ENCODE measurements around the gene FAAH2.

FAAH2 gene

GRCh38 chrX:57286507-57287251, at the start of gene FAAH2:
TSS of gene FAAH2 (plus strand) at chrX:57286706. CDS start at chrX:57286826, 120 bp downstream.
- DNase-seq (ENCODE audit: low read depth, low spot score), result peak; percentile 54
- peaks cover 2% of the 10 kb centered on the region for H3K4me1 ChIP-seq (ENCODE audit: insufficient read depth, insufficient read length)

DNA sequence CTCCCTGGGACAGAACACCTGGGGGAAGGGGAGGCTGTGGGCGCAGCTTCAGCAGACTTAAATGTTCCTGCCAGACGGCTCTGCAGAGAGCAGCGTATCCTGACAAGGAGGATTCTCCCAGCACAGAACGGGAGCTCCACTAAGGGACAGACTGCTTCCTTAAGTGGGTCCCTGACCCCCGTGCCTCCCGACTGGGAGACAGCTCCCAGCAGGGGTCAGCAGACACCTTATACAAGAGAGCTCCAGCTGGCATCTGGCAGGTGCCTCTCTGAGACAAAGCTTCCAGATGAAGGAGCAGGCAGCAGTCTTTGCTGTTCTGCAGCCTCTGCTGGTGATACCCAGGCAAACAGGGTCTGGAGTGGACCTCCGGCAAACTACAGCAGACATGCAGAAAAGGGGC, 44.5 kb upstream of the FAAH2 start:
- Histone ChIP-seq H3K9me3 (ENCODE audit: insufficient read depth, low read length) (peaks cover 4% of the 10 kb centered on the region; the same call in 1 of the 2 replicates), H3K4me3 (ENCODE audit: insufficient read length, low read depth) (no peak overlapping the region), H3K9ac (ENCODE audit: insufficient read length, low read depth) (no peak overlapping the region), H3K27me3 (ENCODE audit: insufficient read depth, insufficient read length) (no peaks in the 10 kb centered on the region), H3K4me1 (ENCODE audit: insufficient read depth, insufficient read length) (no peaks in the 10 kb centered on the region), H3K36me3 (ENCODE audit: insufficient read depth, insufficient read length, low read length) (no peaks in the 10 kb centered on the region)
- no peak for DNase-seq (ENCODE audit: low read depth, low spot score)
- TF ChIP-seq YY1 (IDR thresholded peaks at IDR 0.05; ENCODE audit: insufficient read depth, insufficient read length), result no peak
- no peak for TF ChIP-seq ZNF274 (IDR thresholded peaks at IDR 0.05; ENCODE audit: low read depth, low read length)
- TF ChIP-seq SUZ12 (IDR thresholded peaks at IDR 0.05; ENCODE audit: extremely low read depth, insufficient read depth, insufficient read length), result no peak

More at GRCh38 chrX:57286507-57287251, at the start of gene FAAH2:
- no peaks in the 10 kb centered on the region for H3K36me3 ChIP-seq (ENCODE audit: insufficient read depth, insufficient read length, low read length)
- TF ChIP-seq YY1 (IDR thresholded peaks at IDR 0.05; ENCODE audit: insufficient read depth, insufficient read length) (no peak), SUZ12 (IDR thresholded peaks at IDR 0.05; ENCODE audit: extremely low read depth, insufficient read depth, insufficient read length) (no peak), ZNF274 (IDR thresholded peaks at IDR 0.05; ENCODE audit: low read depth, low read length) (no peak)
- no peaks in the 10 kb centered on the region for H3K9me3 ChIP-seq (ENCODE audit: insufficient read depth, low read length)
- peak within 1 kb of the TSS; percentile 68 for H3K9ac ChIP-seq (ENCODE audit: insufficient read length, low read depth)
- no peaks in the 10 kb centered on the region for H3K27me3 ChIP-seq (ENCODE audit: insufficient read depth, insufficient read length)
- H3K4me3 ChIP-seq (ENCODE audit: insufficient read length, low read depth), result peak within 1 kb of the TSS; percentile 60

- TF ChIP-seq SUZ12 (IDR thresholded peaks at IDR 0.05; ENCODE audit: extremely low read depth, insufficient read depth, insufficient read length) (no peak), YY1 (IDR thresholded peaks at IDR 0.05; ENCODE audit: insufficient read depth, insufficient read length) (no peak), ZNF274 (IDR thresholded peaks at IDR 0.05; ENCODE audit: low read depth, low read length) (no peak)
- no peak for DNase-seq (ENCODE audit: low read depth, low spot score)
- Histone ChIP-seq H3K4me1 (ENCODE audit: insufficient read depth, insufficient read length) (no peaks in the 10 kb centered on the region), H3K4me3 (ENCODE audit: insufficient read length, low read depth) (no peak overlapping the region), H3K36me3 (ENCODE audit: insufficient read depth, insufficient read length, low read length) (no peaks in the 10 kb centered on the region), H3K27me3 (ENCODE audit: insufficient read depth, insufficient read length) (no peaks in the 10 kb centered on the region), H3K9me3 (ENCODE audit: insufficient read depth, low read length) (no peaks in the 10 kb centered on the region), H3K9ac (ENCODE audit: insufficient read length, low read depth) (no peak overlapping the region)
These were observed 34.5 kb upstream of the FAAH2 start for GRCh38 chrX:57251965-57252364.

DNA sequence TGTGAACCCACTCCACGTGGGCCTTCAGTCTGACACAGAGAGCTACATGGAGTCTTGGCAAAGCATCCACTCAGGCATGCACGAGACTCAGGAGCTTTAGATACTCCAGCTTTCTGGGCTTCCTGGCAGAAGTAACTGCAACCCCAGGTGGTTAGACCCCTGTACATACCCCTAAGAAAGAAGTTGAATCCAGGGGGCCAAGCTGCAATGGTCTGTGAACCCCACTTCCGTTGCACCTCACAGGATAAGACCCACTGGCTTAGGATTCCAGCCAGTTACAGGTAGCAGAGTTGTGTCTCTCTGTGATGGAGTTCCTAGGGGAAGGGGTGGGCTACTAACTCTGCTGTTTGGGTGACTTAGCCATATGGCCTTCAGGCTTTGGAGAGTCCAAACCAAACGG, 21.4 kb upstream of the FAAH2 start:
- DNase-seq (ENCODE audit: low read depth, low spot score), result no peak
- TF ChIP-seq SUZ12 (IDR thresholded peaks at IDR 0.05; ENCODE audit: extremely low read depth, insufficient read depth, insufficient read length) (no peak), YY1 (IDR thresholded peaks at IDR 0.05; ENCODE audit: insufficient read depth, insufficient read length) (no peak), ZNF274 (IDR thresholded peaks at IDR 0.05; ENCODE audit: low read depth, low read length) (no peak)
- Histone ChIP-seq H3K4me1 (ENCODE audit: insufficient read depth, insufficient read length) (no peaks in the 10 kb centered on the region), H3K27me3 (ENCODE audit: insufficient read depth, insufficient read length) (no peaks in the 10 kb centered on the region), H3K9ac (ENCODE audit: insufficient read length, low read depth) (no peak overlapping the region), H3K36me3 (ENCODE audit: insufficient read depth, insufficient read length, low read length) (no peaks in the 10 kb centered on the region), H3K9me3 (ENCODE audit: insufficient read depth, low read length) (no peaks in the 10 kb centered on the region), H3K4me3 (ENCODE audit: insufficient read length, low read depth) (no peak overlapping the region)

DNA sequence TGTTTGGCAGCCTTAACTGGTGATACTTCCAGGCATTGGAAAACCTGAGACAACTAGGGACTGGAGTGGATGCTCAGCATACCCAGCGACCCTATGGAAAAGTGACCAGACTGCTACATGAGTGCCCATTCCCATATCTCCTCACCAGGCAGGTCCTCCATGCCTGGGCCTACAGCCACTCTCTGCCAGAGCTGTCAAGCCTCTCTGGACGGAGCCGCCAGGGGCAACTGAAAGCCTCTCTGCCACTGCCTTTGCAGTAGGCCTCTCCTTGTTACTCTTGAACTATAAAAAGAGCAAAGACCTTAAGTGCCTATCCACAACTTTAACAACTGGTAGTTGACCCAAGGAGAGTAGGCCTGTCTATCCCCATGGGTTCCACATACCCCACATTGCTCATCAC, 20.2 kb upstream of the FAAH2 start:
- Histone ChIP-seq H3K36me3 (ENCODE audit: insufficient read depth, insufficient read length, low read length) (no peaks in the 10 kb centered on the region), H3K4me1 (ENCODE audit: insufficient read depth, insufficient read length) (no peaks in the 10 kb centered on the region), H3K27me3 (ENCODE audit: insufficient read depth, insufficient read length) (no peaks in the 10 kb centered on the region), H3K9ac (ENCODE audit: insufficient read length, low read depth) (no peak overlapping the region), H3K4me3 (ENCODE audit: insufficient read length, low read depth) (no peak overlapping the region), H3K9me3 (ENCODE audit: insufficient read depth, low read length) (peaks cover 3% of the 10 kb centered on the region; the same call in 1 of the 2 replicates)
- DNase-seq (ENCODE audit: low read depth, low spot score), result no peak
- no peak for TF ChIP-seq YY1 (IDR thresholded peaks at IDR 0.05; ENCODE audit: insufficient read depth, insufficient read length)
- TF ChIP-seq ZNF274 (IDR thresholded peaks at IDR 0.05; ENCODE audit: low read depth, low read length), result no peak
- TF ChIP-seq SUZ12 (IDR thresholded peaks at IDR 0.05; ENCODE audit: extremely low read depth, insufficient read depth, insufficient read length), result no peak

DNA sequence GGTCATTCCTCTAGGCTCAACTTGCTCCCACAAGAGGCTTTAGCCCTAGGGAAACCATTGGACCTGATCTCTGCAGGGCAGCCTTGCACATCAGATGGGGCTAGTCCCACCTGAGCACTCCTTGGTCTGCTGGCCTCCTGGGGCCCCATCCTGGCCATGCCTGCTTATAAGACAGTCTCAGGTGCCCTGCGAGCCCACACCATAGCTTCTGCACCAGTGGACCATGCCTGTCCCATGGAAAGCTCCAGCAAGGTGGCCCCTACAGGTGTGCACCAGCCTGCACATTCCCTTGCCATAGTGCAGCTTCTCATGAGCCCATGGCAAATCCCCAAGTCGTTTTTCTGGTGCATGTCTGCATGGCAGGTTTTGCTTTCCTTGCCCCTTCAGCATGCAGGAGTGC, 19.6 kb upstream of the FAAH2 start:
- TF ChIP-seq ZNF274 (IDR thresholded peaks at IDR 0.05; ENCODE audit: low read depth, low read length) (no peak), YY1 (IDR thresholded peaks at IDR 0.05; ENCODE audit: insufficient read depth, insufficient read length) (no peak), SUZ12 (IDR thresholded peaks at IDR 0.05; ENCODE audit: extremely low read depth, insufficient read depth, insufficient read length) (no peak)
- H3K36me3 ChIP-seq (ENCODE audit: insufficient read depth, insufficient read length, low read length), result no peaks in the 10 kb centered on the region
- no peaks in the 10 kb centered on the region for H3K4me1 ChIP-seq (ENCODE audit: insufficient read depth, insufficient read length)
- H3K9me3 ChIP-seq (ENCODE audit: insufficient read depth, low read length), result peaks cover 4% of the 10 kb centered on the region; the same call in 1 of the 2 replicates
- H3K9ac ChIP-seq (ENCODE audit: insufficient read length, low read depth), result no peak overlapping the region
- H3K27me3 ChIP-seq (ENCODE audit: insufficient read depth, insufficient read length), result no peaks in the 10 kb centered on the region
- no peak overlapping the region for H3K4me3 ChIP-seq (ENCODE audit: insufficient read length, low read depth)
- DNase-seq (ENCODE audit: low read depth, low spot score), result no peak

GRCh38 chrX:57267308-57267707, 19.2 kb upstream of the FAAH2 start:
- DNase-seq (ENCODE audit: low read depth, low spot score), result no peak
- peaks cover 4% of the 10 kb centered on the region; the same call in 1 of the 2 replicates for H3K9me3 ChIP-seq (ENCODE audit: insufficient read depth, low read length)
- TF ChIP-seq YY1 (IDR thresholded peaks at IDR 0.05; ENCODE audit: insufficient read depth, insufficient read length) (no peak), ZNF274 (IDR thresholded peaks at IDR 0.05; ENCODE audit: low read depth, low read length) (no peak), SUZ12 (IDR thresholded peaks at IDR 0.05; ENCODE audit: extremely low read depth, insufficient read depth, insufficient read length) (no peak)
- H3K36me3 ChIP-seq (ENCODE audit: insufficient read depth, insufficient read length, low read length), result no peaks in the 10 kb centered on the region
- H3K27me3 ChIP-seq (ENCODE audit: insufficient read depth, insufficient read length), result no peaks in the 10 kb centered on the region
- no peak overlapping the region for H3K4me3 ChIP-seq (ENCODE audit: insufficient read length, low read depth)
- no peaks in the 10 kb centered on the region for H3K4me1 ChIP-seq (ENCODE audit: insufficient read depth, insufficient read length)
- no peak overlapping the region for H3K9ac ChIP-seq (ENCODE audit: insufficient read length, low read depth)
